ENCODE results near the gene DNM3.
"Not testable (repeated sequence)": the region's sequence is repeated elsewhere in the genome, so short reads cannot be mapped to it uniquely, and the experiment has no call there.

DNM3 gene

DNA sequence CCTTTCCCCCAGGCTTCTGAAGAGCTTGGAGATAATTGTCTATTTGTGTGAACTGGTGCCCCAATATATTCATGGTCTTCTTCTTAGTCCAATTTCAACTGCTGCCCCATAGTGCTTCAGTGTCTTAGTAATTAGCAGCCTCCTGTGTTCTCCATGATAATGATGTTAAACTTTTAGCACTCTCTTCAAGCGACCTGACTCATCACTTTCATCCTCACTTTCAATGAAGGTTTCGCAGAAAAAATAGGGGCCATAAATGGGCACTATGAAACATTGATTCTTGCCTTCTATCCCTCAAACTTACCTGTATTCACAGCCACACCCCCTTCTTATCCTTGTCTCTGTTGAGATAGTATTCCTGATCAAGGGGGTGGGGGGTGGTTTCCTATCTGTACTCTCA is 210.6 kb downstream of the DNM3 start:
- no peak for DNase-seq

GRCh38 chr1:172054172-172054571 is 212.9 kb downstream of the DNM3 start:
- no peak for DNase-seq

GRCh38 chr1:172055816-172056419 is 214.6 kb downstream of the DNM3 start:
- not testable (repeated sequence) for DNase-seq

DNA sequence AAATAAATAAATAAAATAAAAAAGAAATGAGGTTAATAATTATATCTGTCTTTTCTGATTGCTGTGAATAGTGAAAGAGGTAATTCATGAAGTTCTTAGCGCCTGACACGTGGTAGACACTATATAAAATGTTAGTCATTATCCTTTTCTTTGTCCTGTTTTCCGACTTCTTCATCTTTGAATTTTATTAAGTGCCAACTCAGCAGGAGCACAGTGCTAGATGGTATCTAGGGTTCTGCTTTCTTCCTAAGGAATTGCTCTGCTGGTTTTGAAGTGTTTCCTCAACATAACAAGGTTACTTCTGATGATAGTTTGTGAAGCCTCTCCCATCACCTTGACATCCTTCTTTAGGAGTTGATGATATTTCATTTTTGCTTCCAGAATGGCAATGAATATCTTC is 227.0 kb downstream of the DNM3 start:
- no peak for DNase-seq

DNA sequence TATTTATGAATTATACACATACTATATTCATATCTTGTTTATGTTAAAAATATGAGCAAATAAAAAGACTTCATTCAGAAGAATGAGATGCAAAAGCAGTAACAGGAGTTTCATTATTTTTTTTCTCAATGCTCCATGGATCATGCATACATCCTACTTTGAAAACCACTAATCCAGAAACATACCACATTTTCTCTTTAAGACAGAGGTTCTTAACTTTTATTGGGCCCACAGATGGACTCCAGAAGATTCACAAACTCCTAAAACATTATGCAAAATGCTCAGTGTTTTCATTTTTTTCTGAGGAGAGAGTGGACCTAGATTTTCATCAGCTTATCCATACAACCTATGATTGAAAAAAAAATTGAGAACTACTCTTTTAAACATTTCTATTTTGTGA is 227.8 kb downstream of the DNM3 start:
- no peak for DNase-seq

DNA sequence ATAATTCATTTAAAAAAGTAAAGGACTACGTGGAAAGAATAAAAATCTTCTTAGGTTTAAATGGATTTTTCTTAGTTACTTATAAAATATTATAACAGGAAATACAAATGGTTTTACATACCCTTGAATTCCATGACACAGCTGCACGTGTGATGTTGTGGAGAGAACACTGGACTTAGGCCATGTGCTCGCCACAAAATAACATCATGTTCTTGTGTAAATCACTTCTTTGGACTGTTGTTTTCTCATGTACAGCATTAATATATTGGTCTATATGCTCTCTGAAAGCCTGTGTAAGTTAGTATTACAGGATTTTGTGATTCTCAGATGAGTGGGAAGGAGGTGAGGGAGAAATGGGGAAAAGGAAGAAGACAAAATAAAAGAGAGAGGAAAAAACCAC is 228.2 kb downstream of the DNM3 start:
- DNase-seq: no peak

- DNase-seq: no peak
These were observed 228.8 kb downstream of the DNM3 start for GRCh38 chr1:172070055-172070454.

DNA sequence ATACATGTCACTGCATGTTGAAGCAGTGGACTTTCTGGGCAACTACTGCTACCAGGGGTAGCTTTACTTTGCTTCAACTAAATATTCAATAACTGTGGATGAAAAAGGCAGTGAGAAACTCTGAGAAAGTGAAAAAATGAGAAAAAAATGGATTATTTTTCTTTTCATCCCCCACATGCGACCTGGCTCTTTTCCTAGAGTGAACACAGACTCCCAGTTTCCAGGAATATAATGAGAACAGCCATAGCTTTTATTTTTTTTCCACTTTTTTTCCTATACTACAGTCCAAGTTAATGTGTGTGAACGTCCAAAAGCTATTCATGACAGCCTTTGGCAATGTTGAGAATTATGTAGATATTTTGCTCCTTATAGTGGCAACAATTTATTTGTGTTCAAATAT is 230.4 kb downstream of the DNM3 start:
- DNase-seq: no peak

- not testable (repeated sequence) for DNase-seq
These were observed 238.6 kb downstream of the DNM3 start for GRCh38 chr1:172079859-172080258.

- no peak for DNase-seq
These were observed 241.9 kb downstream of the DNM3 start for GRCh38 chr1:172083191-172083590.

- DNase-seq: no peak
These were observed 243.6 kb downstream of the DNM3 start for GRCh38 chr1:172084876-172085275.

GRCh38 chr1:172085317-172085716 is 244.0 kb downstream of the DNM3 start:
- DNase-seq: no peak

- DNase-seq: no peak
These were observed 244.8 kb downstream of the DNM3 start for GRCh38 chr1:172086137-172086536.

GRCh38 chr1:172088256-172088655 is 247.0 kb downstream of the DNM3 start:
- no peak for DNase-seq

DNA sequence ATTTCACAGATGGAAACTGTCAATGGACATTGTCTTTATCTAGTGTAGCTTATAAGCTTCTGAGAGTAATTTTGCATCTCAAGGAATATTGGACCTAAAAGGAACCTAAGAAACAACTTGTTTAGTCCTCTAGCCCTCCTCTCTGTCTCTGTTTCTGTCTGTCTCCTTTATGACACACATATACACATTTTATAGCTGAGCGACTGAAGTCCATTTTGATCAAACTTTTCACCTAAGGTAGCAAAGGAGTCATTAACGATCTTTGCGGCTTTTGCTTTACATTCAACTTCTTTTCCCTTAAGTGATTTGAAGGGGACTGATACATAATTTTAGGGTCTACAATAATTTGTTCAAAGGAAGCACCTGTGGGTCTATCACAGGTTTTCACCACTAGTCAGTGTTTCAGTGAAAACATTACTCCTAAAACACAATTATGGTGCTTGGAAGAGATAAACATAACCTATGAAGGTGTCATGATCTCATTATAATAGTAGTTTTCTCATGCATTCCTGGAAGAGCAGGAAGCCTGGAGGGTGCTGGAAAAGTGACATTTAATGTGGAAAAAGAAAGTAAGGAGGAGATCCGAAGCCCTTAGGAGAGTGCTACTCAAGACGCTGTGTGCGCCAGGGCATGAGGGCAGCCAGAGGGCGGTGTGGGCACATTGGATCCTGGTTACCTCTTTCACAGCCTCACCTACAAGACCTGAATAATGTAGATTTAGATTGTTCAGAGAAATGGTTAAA is 248.6 kb downstream of the DNM3 start:
- no peak for DNase-seq

DNA sequence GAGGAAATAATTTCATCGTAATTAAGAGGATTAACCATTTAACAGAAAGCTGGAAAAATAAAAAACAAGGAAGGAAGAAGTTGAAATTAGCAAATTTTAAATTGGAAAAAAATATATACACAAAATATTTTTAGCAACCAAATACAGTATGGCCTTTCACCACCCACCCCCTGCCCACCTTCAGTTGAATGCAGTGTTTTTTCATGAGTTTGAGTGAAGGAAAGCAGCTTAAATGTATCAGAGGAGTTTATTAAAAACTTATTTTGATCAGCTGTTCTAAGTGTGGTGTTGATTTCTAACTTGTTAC is 249.2 kb downstream of the DNM3 start:
- DNase-seq: no peak

- no peak for DNase-seq
These were observed 254.5 kb downstream of the DNM3 start for GRCh38 chr1:172095846-172096245.

- DNase-seq: no peak
These were observed 263.9 kb downstream of the DNM3 start for GRCh38 chr1:172105230-172105629.

DNA sequence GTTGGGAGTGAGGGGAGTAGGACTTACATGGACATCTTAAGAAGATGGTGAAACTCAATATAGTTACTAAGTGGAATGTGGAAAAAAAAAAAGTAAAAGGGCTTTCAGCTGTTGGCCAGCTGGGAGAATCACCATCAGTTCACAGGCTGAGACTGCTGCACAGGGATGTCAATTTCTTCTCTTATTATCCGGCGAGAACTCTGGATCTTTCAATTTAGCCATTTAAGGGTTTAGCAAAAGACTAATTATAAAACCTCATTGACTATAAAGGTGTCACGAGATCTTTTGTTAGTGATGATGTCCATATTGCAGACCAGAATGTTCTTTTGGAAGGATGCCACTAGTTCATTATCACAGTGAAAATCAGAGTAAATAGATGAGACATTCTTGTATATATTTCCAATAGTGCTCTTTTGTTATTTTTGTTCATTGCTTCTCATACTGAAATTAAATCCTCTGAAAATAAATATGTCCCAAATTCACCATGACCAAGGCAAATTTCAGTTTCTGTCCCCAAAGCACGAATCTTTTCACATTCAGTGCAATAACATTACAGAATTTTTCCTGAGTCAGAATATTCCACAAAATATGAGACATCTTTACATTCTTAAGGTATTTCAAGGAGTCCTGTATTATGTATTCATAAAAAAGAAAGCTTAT is 266.1 kb downstream of the DNM3 start:
- DNase-seq: no peak

DNA sequence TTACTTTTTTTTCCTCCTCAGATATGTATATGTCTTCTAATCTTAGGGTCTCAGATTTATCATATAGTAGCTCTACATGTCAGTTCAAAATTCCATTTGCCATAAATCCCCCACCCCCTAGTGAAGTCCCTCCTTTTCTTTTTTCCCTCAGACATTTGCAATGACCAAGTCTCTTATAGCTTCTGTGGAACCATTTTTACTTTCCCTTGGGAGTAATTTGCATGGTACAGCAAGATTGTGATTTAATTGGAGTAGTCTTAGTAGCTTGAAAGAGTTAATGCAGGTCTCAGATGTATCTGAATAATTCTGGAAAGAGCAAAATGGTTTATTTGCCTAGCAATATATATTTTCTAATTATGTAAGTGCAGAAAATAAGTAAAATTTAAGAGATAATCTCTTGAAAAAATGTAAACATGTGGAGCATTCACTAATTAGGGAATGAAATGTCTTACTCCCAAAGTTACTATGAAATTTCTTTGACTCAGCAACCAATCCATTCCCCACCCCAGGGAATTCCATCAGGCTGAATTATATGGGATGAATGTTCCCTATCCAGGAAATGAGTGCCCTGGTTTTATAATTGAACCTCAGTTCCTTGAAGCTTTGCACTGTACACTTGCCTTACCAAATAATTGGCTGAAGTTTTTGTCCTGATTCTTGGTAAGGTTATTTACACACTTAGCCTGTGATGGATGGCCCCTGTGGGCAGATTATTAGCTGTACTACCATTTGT is 267.0 kb downstream of the DNM3 start:
- DNase-seq: no peak

- no peak for DNase-seq
These were observed 268.1 kb downstream of the DNM3 start for GRCh38 chr1:172109359-172109758.

GRCh38 chr1:172112576-172112975 is 271.3 kb downstream of the DNM3 start:
- DNase-seq: no peak

- no peak for DNase-seq
These were observed 276.5 kb downstream of the DNM3 start for GRCh38 chr1:172117800-172118199.

GRCh38 chr1:172118618-172119017 is 277.3 kb downstream of the DNM3 start:
- no peak for DNase-seq

Data from NCI-H1694 (cell line).